Gastrocnemius medialis (tissue), 4 donors: ENCODE data around the gene CMIP. TPM values are rescaled to one million over a fixed set of nuclear protein-coding genes. Genes with fewer than 3 reads are reported as not detected.

Source experiments
- ATAC-seq, 2 donors: fragments of 150-250 bp; one replicate each; pipeline ENCODE4 v1.9.1; 2016
- DNase-seq, 2 donors: peaks; one replicate each; pipeline ENCODE4 v3.0.0-alpha.2; 2019
- H3K27ac ChIP-seq, 4 donors: fragments of 200-600 bp; sonication (generic); 1 replicate in 1 of 4; 2 replicates in 3 of 4; pipeline ENCODE4 v1.5.1; 2016 to 2018; ENCODE audit warnings: mild to moderate bottlenecking in 2 of 4, moderate library complexity in 1 of 4
- H3K27me3 ChIP-seq, 3 donors: fragments of 200-600 bp; sonication (generic) in 2 of 3; 1 replicate in 1 of 3; 2 replicates in 2 of 3; pipeline versions ENCODE4 v1.5.1 to v1.6.0; 2016 to 2019; ENCODE audit warnings: mild to moderate bottlenecking in 1 of 3, moderate library complexity in 1 of 3
- H3K36me3 ChIP-seq, 2 donors: fragments of 200-600 bp; sonication (generic) in 1 of 2; one replicate each; pipeline ENCODE4 v1.5.1; 2017 to 2018
- H3K4me1 ChIP-seq, 2 donors: fragments of 200-600 bp; sonication (generic) in 1 of 2; one replicate each; pipeline ENCODE4 v1.5.1; 2016 to 2017; ENCODE audit warnings: mild to moderate bottlenecking in 2 of 2
- H3K4me3 ChIP-seq, 4 donors: fragments of 200-600 bp; sonication (generic) in 3 of 4; 1 replicate in 1 of 4; 2 replicates in 3 of 4; pipeline ENCODE4 v1.5.1; 2016 to 2019; ENCODE audit warnings: mild to moderate bottlenecking in 2 of 4
- H3K9me3 ChIP-seq, 3 donors: fragments of 200-600 bp; sonication (generic) in 2 of 3; 1 replicate in 1 of 3; 2 replicates in 2 of 3; pipeline ENCODE4 v1.5.1; 2016 to 2019
- CTCF ChIP-seq, 5 experiments: fragments of 450-650 bp in 3 of 5; fragments of 200-600 bp in 2 of 5; sonication (generic) in 2 of 5; IDR thresholded peaks in 4 of 5; conservative IDR thresholded peaks in 1 of 5; 1 replicate in 4 of 5; 2 replicates in 1 of 5; pipeline ENCODE4 v1.5.1; 2016 to 2019; ENCODE audit warnings: antibody characterized with exemption in 5 of 5, mild to moderate bottlenecking in 3 of 5, moderate library complexity in 3 of 5
- POLR2A ChIP-seq, 2 donors: fragments of 450-650 bp; IDR thresholded peaks; one replicate each; pipeline ENCODE4 v1.6.1; 2017; ENCODE audit warnings: antibody characterized with exemption in 2 of 2, mild to moderate bottlenecking in 2 of 2, moderate library complexity in 2 of 2
- in situ Hi-C, 4 donors: fragments of 200-750 bp; cut with MboI; loops; one replicate each; pipeline versions ENCODE4 v1.15.0 to v1.8.0; 2017; ENCODE audit warnings: low sequenced_read_pairs in 4 of 4
- intact Hi-C: fragments of 100-400 bp; cut with DNase I; formaldehyde crosslinking; loops from one replicate; pipeline ENCODE4 v1.15.1; 2023; ENCODE audit warnings: low total_unique reads
- total RNA-seq, 4 donors: library from RNA; depleted of rRNA; stranded (reverse); fragments of >200 nt; gene quantifications; one replicate each; pipeline versions ENCODE4 v1.1.0 to v1.2.3, GENCODE V29; 2016

The CMIP gene
- total RNA-seq, 4 donors from 2014 or later = 0.90 to 5.1 (median 2.7) TPM

- H3K27ac ChIP-seq = no peak overlapping the region
- peaks cover 0 to 8% of the 10 kb centered on the region in 2 donors for H3K4me1 ChIP-seq
- no peak overlapping the region for H3K4me3 ChIP-seq
- TF ChIP-seq POLR2A (IDR thresholded peaks at IDR 0.05) = no peak
- no peak for TF ChIP-seq CTCF (IDR thresholded peaks at IDR 0.05 in 4 of 5, conservative IDR thresholded peaks at IDR 0.05 in 1 of 5)
- ATAC-seq (no peak), DNase-seq (no peak)
- in situ Hi-C loops (no loop called here), intact Hi-C loops (loop anchor here (10.0 kb wide), 2 partner anchors 67 to 287 kb away; no protein-coding TSS in a partner anchor)
- no peaks in the 10 kb centered on the region for H3K27me3 ChIP-seq
- no peaks in the 10 kb centered on the region for H3K9me3 ChIP-seq
- no peaks in the 10 kb centered on the region for H3K36me3 ChIP-seq
Observed at GRCh38 chr16:81692021-81692420, 247.4 kb downstream of the CMIP start.

GRCh38 chr16:81692571-81692970 lies 248.0 kb downstream of the CMIP start:
- H3K36me3 ChIP-seq = no peaks in the 10 kb centered on the region
- no peak for TF ChIP-seq POLR2A (IDR thresholded peaks at IDR 0.05)
- TF ChIP-seq CTCF (IDR thresholded peaks at IDR 0.05 in 4 of 5, conservative IDR thresholded peaks at IDR 0.05 in 1 of 5) = no peak
- in situ Hi-C loops (no loop called here), intact Hi-C loops (loop anchor here (10.0 kb wide), 2 partner anchors 68 to 288 kb away; no protein-coding TSS in a partner anchor)
- ATAC-seq (no peak), DNase-seq (no peak)
- H3K4me1 ChIP-seq = peaks cover 0 to 8% of the 10 kb centered on the region in 2 donors
- no peak overlapping the region for H3K4me3 ChIP-seq
- H3K27me3 ChIP-seq = no peaks in the 10 kb centered on the region
- H3K9me3 ChIP-seq = no peaks in the 10 kb centered on the region
- H3K27ac ChIP-seq = no peak overlapping the region

GRCh38 chr16:81693041-81693743 lies 248.6 kb downstream of the CMIP start:
- intact Hi-C loops = loop anchor here (10.0 kb wide), 2 partner anchors 68 to 288 kb away; no protein-coding TSS in a partner anchor
- no peaks in the 10 kb centered on the region for H3K27me3 ChIP-seq
- H3K9me3 ChIP-seq = no peaks in the 10 kb centered on the region
- in situ Hi-C loops = no loop called here
- DNase-seq = no peak
- peak in 1 of 2 donors; percentile 21 for ATAC-seq
- H3K4me1 ChIP-seq = peaks cover 0 to 8% of the 10 kb centered on the region in 2 donors
- no peak overlapping the region for H3K4me3 ChIP-seq
- no peaks in the 10 kb centered on the region for H3K36me3 ChIP-seq
- H3K27ac ChIP-seq = peak overlapping the region in 1 of 4 donors; percentile 31
- no peak for TF ChIP-seq CTCF (IDR thresholded peaks at IDR 0.05 in 4 of 5, conservative IDR thresholded peaks at IDR 0.05 in 1 of 5)
- no peak for TF ChIP-seq POLR2A (IDR thresholded peaks at IDR 0.05)

GRCh38 chr16:81693744-81694303 lies 249.2 kb downstream of the CMIP start:
- H3K36me3 ChIP-seq = no peaks in the 10 kb centered on the region
- ATAC-seq (no peak), DNase-seq (no peak)
- peaks cover 0 to 8% of the 10 kb centered on the region in 2 donors for H3K4me1 ChIP-seq
- H3K4me3 ChIP-seq = no peak overlapping the region
- H3K27ac ChIP-seq = peak overlapping the region in 1 of 4 donors; percentile 31
- intact Hi-C loops = loop anchor here (10.0 kb wide), 2 partner anchors 69 to 289 kb away; no protein-coding TSS in a partner anchor
- H3K27me3 ChIP-seq = no peaks in the 10 kb centered on the region
- no peaks in the 10 kb centered on the region for H3K9me3 ChIP-seq
- in situ Hi-C loops = no loop called here
- TF ChIP-seq CTCF (IDR thresholded peaks at IDR 0.05 in 4 of 5, conservative IDR thresholded peaks at IDR 0.05 in 1 of 5) = no peak
- no peak for TF ChIP-seq POLR2A (IDR thresholded peaks at IDR 0.05)
